NCI-H1417 (cell line): ENCODE data around the gene ACSM4.
"Not testable (repeated sequence)": the region's sequence is repeated elsewhere in the genome, so short reads cannot be mapped to it uniquely, and the experiment has no call there.

Experiments
- DNase-seq, 3 experiments: peaks; one replicate each; lab custom pipeline; 2025; lab: John Stamatoyannopoulos, UW

Gene ACSM4

DNA sequence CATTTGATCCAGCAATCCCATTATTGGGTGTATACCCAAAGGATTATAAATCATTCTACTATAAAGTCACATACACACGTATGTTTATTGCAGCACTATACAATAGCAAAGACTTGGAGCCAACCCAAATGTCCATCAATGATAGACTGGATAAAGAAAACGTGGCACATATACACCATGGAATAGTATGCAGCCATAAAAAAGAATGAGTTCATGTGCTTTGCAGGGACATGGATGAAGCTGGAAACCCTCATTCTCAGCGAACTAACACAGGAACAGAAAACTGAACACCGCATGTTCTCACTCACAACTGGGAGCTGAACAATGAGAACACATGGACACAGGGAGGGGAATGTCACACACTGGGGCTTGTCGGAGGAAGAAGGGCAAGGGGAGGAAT is 33.9 kb downstream of the ACSM4 start:
- not testable (repeated sequence) for DNase-seq

DNA sequence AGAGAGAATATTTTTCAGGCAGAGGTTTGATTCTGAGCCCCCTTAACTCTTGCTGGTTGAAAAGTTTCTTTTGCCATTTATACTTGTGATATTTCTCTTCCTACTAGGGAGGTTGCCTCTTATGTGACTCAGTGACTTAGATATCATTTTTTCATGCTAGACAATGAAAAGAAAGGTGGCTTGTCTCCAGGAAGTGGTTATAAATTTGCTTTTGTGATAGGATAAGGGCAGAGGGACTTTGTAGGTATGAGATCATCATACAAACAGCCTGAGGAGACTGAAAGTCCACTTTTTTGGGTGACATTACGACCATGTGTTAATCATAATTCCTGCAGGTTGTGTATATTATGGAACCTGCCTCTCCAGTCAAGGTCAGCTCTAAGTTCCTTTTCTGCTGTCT is 35.8 kb downstream of the ACSM4 start:
- DNase-seq, result no peak

DNA sequence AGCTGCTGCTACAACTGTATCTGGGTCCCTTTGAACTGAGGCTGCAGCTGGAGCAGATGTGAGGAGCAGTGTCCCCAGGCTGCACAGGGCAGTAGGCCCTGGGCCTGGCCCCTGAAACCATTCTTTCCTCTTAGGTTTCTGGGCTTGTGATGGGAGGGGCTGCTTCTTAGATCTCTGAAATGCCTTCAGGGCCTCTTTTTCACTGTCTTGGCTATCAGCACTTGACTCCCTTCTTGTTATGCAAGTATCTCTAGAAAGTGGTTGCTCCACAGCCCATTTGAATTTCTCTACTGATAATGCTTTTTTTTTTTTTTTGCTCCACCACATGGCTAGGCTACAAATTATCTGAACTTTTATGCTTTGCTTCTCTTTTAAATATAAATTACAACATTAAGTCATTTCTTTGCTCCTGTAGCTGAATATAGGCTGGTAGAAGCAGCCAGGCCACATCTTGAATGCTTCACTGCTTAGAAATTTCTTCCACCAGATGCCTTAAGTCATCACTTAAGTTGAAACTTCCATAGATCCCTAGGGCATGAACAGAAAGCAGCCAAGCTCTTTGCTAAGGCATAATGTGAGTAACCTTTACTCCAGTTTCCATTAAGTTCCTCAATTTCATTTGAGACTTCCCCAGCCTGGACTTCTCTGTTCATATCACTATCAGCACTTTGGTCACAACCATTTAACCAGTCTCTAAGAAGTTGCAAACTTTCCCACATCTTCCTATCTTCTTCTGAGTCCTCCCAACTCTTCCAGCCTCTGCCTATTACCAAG is 41.1 kb downstream of the ACSM4 start:
- no peak for DNase-seq

DNA sequence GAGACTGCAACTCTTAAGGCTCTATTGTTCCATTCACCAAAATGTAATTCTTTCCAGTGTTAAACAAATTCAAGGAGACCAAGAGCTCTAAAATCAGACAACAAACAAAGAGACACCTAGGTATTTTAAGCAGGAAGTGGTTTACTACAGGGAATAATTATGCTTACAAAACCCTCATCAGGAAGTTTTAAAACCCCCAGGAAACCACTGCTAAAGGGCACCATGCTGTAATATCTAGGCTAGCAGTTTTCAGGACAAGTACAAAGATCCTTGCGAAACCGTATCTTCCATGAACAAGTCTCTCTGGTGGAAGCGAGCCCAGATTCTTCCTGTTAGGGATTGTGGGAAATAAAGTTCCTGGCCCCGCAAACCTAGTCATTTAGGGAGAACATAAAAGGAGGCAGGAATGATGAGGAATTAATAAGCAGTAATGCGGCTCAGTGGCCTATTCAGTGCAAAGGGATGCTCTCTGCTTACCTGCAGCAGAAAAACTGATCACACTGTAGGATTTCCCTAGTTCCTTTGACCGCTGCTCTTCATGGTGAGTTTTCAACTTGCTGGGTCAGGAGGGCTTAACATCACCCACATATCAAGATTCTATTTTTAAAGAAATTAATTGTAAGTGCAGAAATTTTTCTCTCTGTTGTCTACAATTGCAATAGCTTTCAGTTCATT is 42.8 kb downstream of the ACSM4 start:
- no peak for DNase-seq

DNA sequence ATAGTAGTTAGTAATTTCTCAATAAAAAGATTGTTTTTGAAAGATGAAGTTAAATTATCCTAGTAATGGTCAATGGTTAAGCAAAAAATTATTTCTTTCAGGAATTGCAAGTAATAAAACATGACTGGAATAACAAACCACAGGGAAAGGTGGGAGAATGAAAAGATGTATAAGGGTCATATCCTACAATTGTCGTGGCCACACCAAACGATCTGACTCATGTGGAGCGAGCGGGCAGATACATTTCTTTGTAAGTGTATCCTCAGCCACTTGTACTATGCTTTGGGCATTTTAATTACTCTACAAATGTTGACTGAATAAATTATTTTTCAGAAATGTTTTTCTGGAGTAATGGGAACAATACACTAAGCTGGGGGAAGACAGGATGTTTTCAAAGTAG is 45.5 kb downstream of the ACSM4 start:
- no peak for DNase-seq

DNA sequence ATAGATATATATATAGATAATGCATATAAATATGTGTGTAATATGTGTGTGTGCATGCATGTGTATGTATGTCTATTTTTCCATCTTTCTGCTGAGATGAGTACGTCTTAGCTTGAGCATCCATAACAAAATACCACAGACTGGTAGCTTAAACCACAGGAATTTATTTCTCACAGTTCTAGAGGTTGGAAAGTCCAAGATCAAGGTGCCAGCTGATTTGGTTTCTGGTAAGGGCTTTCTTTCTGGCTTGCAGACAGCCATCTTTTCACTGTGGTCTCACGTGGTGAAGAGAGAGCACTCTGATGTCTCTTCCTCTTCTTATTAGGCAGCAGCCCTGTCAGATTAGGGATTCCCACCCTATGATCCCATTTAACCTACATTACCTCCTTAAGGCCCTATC is 47.3 kb downstream of the ACSM4 start:
- DNase-seq, result no peak

DNA sequence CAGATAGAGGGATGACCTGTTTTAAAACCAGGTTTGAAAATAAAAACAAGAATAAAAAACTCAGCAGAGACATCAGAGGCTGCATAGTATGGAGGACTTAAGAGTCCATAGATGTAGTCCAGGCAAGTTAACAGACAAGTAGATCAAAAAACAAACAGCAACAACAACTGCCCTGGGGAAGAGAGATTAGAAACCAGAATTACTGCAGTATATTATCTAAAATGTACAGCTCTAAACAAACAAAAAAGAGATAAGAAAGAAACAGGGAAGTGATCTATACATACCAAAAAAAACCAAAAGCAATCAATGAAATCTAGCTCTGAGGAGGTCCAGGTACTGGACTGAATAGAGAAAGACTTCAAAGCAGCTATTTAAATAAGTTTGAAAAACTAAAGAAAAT is 48.8 kb downstream of the ACSM4 start:
- no peak for DNase-seq

DNA sequence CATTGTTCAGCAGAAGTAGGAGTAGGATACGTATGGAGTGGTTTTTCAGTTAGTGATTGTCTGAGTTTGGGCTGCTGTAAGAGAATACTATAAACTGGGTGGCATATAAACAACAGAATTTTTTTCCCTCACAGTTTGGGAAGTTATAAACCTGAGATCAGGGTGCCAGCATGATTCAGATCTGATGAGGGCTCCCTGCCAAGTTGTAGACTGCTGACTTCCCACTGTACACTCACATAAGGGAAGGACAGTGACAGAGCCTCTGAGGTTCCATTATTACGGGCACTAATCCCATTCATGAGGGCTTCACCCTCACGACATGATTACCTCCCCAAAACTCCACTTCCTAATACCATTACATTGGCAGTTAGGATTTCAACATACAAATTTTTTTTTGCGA is 50.7 kb downstream of the ACSM4 start:
- no peak for DNase-seq

DNA sequence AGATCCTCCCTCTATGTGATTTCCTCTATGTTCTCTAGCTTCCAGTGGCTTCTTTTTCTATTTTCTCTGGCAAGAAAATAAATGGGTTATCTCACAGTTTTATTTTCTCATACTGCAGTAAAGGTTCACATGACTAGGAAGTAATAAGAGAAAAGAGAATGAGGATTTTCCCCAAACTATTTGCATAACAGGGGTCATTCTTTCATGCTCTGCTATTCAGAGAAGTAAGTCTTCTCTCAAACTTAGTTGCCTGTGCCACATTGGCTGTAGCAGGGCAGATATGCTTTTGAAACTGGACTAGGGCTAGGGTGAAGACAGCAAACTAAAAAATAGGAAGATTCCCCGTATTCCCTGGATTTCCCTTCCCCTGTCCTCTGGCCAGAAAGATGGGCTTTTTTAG is 57.4 kb downstream of the ACSM4 start:
- no peak for DNase-seq

DNA sequence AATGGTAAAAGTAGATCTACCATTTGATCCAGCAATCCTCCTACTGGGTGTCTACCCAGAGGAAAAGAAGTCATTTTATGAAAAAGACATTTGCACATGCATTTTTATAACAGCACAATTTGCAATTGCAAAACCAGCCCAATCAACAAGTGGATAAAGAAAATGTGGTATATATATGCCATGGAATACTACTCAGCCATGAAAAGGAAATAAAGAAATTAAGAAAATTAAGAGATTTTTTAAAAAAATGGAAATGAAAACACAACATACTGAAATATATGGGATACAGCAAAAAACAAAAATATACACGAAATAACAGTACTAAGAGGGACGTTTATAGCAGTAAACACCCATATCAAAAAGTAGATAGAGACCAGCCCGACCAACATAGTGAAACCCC is 58.9 kb downstream of the ACSM4 start:
- no peak for DNase-seq

DNA sequence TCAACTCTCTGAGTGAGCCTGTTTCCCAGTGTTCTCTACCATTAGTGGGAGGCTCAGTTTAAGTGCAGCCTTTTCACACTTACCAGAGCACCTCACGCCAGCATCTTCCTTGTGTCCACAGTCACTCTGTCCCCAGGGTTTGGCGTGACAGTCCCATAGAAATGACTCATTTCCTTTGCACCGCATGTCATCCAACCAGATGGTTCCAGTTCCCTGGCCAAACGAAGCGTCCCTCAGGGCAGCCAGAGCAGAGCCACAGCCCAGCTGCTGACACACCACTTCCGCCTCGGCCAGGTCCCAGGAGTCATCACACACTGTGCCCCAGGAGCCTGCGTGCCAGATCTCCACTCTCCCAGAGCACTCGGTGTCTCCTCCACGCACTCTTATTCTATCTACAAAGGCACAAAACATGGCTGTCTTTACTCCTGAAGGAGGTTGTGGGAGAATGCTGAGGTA is 65.4 kb downstream of the ACSM4 start:
- DNase-seq, result peak in 2 of 3 experiments; percentile 3 to 24

DNA sequence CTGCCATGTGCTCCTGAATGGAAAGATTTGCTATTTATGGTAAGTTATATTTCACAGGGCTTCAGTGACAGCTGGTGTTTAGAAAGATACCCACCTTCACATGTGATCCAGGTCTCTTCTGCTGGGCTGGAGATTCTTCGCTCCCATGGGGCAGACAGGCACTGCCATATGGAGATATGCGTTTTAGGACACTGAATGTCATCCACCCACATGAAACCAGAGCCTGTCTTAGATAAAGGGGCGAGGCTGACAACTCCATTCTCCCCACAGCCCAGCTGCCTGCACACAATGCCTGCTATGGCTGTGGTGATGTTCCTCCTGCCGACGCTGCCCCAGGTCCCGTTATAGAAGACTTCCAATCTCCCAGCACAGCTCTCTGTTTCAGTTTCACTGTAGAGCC is 69.4 kb downstream of the ACSM4 start:
- DNase-seq, result no peak

DNA sequence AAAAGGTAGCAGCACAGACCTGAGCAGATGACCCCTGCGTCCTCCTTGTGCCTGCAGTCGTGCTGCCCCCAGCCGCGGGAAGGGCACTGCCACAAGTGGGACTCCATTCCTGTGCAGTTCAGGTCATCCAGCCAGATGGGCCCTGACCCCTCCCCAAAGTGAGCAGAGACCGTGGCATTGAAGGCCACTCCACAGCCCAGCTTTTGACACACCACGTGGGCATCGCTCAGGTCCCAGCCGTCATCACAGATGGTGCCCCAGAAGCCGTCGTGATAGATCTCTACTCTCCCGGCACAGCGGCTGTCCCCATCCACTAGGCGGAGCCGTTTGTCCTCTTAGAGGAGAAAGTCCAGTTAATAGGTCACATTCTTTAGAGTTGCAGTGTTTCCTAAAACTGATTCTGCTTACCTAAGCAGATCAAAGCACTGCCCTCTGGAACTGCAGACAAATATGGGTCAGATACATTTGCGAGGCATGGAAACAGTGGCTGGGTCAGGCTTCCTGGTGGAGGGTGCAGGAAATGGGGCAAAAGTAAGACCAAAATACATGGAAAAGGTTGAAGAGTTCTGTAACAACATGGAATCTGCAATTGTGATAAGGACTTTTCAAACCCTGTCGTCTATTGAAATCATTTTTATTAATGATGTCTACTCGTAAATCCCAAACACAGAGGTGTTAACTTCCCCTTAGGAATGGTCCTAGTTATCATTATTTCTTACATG is 70.7 kb downstream of the ACSM4 start:
- peak in 2 of 3 experiments; percentile 4 to 34 for DNase-seq

DNA sequence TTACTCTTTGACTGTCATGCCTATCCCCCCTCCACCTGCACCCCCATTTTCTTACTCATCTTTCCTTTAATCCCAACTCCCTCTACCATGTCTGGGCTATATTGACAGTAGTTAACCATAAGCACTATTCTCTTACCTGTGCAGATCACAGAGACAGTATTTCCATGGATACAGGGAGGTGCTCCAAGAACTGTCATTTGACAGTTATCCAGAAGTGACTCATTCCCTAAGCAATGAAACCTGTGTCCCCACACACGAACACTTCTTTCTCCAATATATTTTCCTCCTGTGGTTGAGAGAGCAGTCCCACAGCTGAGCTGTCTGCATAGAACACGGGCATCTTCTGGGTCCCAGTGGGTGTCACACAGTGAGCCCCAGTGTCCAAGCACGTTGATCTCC is 71.3 kb downstream of the ACSM4 start:
- no peak for DNase-seq

DNA sequence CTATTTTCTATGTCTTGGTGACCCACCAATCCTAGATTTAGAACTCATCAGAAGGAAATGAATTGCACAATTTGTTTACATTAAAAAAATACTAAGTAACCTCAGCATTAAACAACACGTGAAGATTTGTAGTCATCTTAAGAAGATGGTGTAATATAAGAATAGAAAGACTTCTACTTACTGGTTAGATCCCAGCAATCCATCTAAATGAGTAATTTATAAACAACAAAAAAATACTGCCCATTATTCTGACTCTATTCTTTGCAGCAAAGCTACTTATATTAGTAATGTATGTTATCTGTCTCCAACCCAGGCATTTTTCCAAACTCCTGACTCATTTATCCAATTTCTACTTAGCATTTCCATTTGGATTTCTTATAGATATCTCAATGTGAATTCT is 72.3 kb downstream of the ACSM4 start:
- no peak for DNase-seq
